ENCODE results near the gene STX4. TPM values are rescaled to one million over a fixed set of nuclear protein-coding genes. Genes with fewer than 3 reads are reported as not detected.

Gene STX4
- polyA plus RNA-seq, 3 donors = 33.9 to 36.1 (median 34.4) TPM

- no peak for DNase-seq (ENCODE audit: low read depth in 3 of 3, low spot score in 2 of 3)
Observed at GRCh38 chr16:31081428-31082351, 48.3 kb downstream of the STX4 start.

GRCh38 chr16:31082368-31083045 is 49.1 kb downstream of the STX4 start:
- DNase-seq (ENCODE audit: low read depth in 3 of 3, low spot score in 2 of 3) = no peak

GRCh38 chr16:31083081-31083480 is 49.7 kb downstream of the STX4 start:
- DNase-seq (ENCODE audit: low read depth in 3 of 3, low spot score in 2 of 3) = no peak

GRCh38 chr16:31083556-31083955 is 50.2 kb downstream of the STX4 start:
- no peak for DNase-seq (ENCODE audit: low read depth in 3 of 3, low spot score in 2 of 3)

GRCh38 chr16:31083981-31084380 is 50.6 kb downstream of the STX4 start:
- no peak for DNase-seq (ENCODE audit: low read depth in 3 of 3, low spot score in 2 of 3)

- DNase-seq (ENCODE audit: low read depth in 3 of 3, low spot score in 2 of 3) = no peak
Observed at GRCh38 chr16:31084584-31085302, 51.4 kb downstream of the STX4 start.

GRCh38 chr16:31085411-31085810 is 52.1 kb downstream of the STX4 start:
- DNase-seq (ENCODE audit: low read depth in 3 of 3, low spot score in 2 of 3) = no peak

GRCh38 chr16:31085873-31086628 is 52.7 kb downstream of the STX4 start:
- no peak for DNase-seq (ENCODE audit: low read depth in 3 of 3, low spot score in 2 of 3)

GRCh38 chr16:31086629-31086906 is 53.2 kb downstream of the STX4 start:
- no peak for DNase-seq (ENCODE audit: low read depth in 3 of 3, low spot score in 2 of 3)

GRCh38 chr16:31087481-31087880 is 54.1 kb downstream of the STX4 start:
- DNase-seq (ENCODE audit: low read depth in 3 of 3, low spot score in 2 of 3) = no peak

- no peak for DNase-seq (ENCODE audit: low read depth in 3 of 3, low spot score in 2 of 3)
Observed at GRCh38 chr16:31087971-31088370, 54.6 kb downstream of the STX4 start.

GRCh38 chr16:31088459-31089183 is 55.3 kb downstream of the STX4 start, which contains the start of gene PRSS53:
Gene PRSS53, minus strand, starts transcription at chr16:31088943. Its CDS starts 134 bp downstream, at chr16:31088809.
- DNase-seq (ENCODE audit: low read depth in 3 of 3, low spot score in 2 of 3) = no peak

GRCh38 chr16:31089199-31089598 is 55.8 kb downstream of the STX4 start:
- no peak for DNase-seq (ENCODE audit: low read depth in 3 of 3, low spot score in 2 of 3)

Other genes with a start within 250 kb of the STX4 start
- 10 to 100 TPM; 25.7 to 26.9 (median 26.8) TPM for gene ZNF629, start 246.4 kb upstream of the STX4 start, polyA plus RNA-seq (ENCODE audit: insufficient read length in 3 of 3)
- gene BCL7C, start 139.5 kb upstream of the STX4 start, polyA plus RNA-seq (ENCODE audit: insufficient read length in 3 of 3) = 10 to 100 TPM; 35.8 to 40.7 (median 39.3) TPM
- 1 to 10 TPM; 6.7 to 7.4 (median 6.7) TPM for gene CTF1, start 136.9 kb upstream of the STX4 start, polyA plus RNA-seq (ENCODE audit: insufficient read length in 3 of 3)
- 10 to 100 TPM; 16.1 to 20.5 (median 18.0) TPM for gene FBXL19, start 110.0 kb upstream of the STX4 start, polyA plus RNA-seq (ENCODE audit: insufficient read length in 3 of 3)
- 10 to 100 TPM; 18.0 to 19.6 (median 19.2) TPM for gene ORAI3, start 84.5 kb upstream of the STX4 start, polyA plus RNA-seq (ENCODE audit: insufficient read length in 3 of 3)
- 10 to 100 TPM; 13.0 to 14.4 (median 13.2) TPM for gene SETD1A, start 75.8 kb upstream of the STX4 start, polyA plus RNA-seq (ENCODE audit: insufficient read length in 3 of 3)
- gene HSD3B7, start 48.4 kb upstream of the STX4 start, polyA plus RNA-seq (ENCODE audit: insufficient read length in 3 of 3) = 1 to 10 TPM; 7.3 to 8.9 (median 8.3) TPM
- 1 to 10 TPM in 2 of 3 donors, under 1 TPM in 1; 0.89 to 1.3 (median 1.0) TPM for gene STX1B, start 22.9 kb upstream of the STX4 start, polyA plus RNA-seq (ENCODE audit: insufficient read length in 3 of 3)
- 1 to 10 TPM; 3.2 to 4.1 (median 3.7) TPM for gene ZNF668, start 40.7 kb downstream of the STX4 start, polyA plus RNA-seq (ENCODE audit: insufficient read length in 3 of 3)
- gene ZNF646, start 40.9 kb downstream of the STX4 start, polyA plus RNA-seq (ENCODE audit: insufficient read length in 3 of 3) = 10 to 100 TPM; 10.8 to 11.9 (median 11.7) TPM
- under 1 TPM; 0.44 to 0.82 (median 0.60) TPM for gene PRSS53, start 55.4 kb downstream of the STX4 start, polyA plus RNA-seq (ENCODE audit: insufficient read length in 3 of 3)
- 10 to 100 TPM; 65.6 to 75.1 (median 75.1) TPM for gene VKORC1, start 61.2 kb downstream of the STX4 start, polyA plus RNA-seq (ENCODE audit: insufficient read length in 3 of 3)
- 10 to 100 TPM; 32.4 to 37.6 (median 35.1) TPM for gene BCKDK, start 74.8 kb downstream of the STX4 start, polyA plus RNA-seq (ENCODE audit: insufficient read length in 3 of 3)
- gene KAT8, start 84.1 kb downstream of the STX4 start, polyA plus RNA-seq (ENCODE audit: insufficient read length in 3 of 3) = 10 to 100 TPM; 57.7 to 66.8 (median 58.0) TPM
- 10 to 100 TPM; 48.9 to 59.4 (median 52.4) TPM for gene PRSS8, start 102.2 kb downstream of the STX4 start, polyA plus RNA-seq (ENCODE audit: insufficient read length in 3 of 3)
- 1 to 10 TPM in 2 of 3 donors, under 1 TPM in 1; 0.78 to 1.4 (median 1.2) TPM for gene PRSS36, start 116.5 kb downstream of the STX4 start, polyA plus RNA-seq (ENCODE audit: insufficient read length in 3 of 3)
- 100 to 1,000 TPM; 627 to 720 (median 667) TPM for gene FUS, start 146.6 kb downstream of the STX4 start, polyA plus RNA-seq (ENCODE audit: insufficient read length in 3 of 3)
- gene PYCARD, start 169.2 kb downstream of the STX4 start, polyA plus RNA-seq (ENCODE audit: insufficient read length in 3 of 3) = 10 to 100 TPM in 1 of 3 donors, 1 to 10 TPM in 2; 8.1 to 10.7 (median 9.4) TPM
- gene TRIM72, start 180.6 kb downstream of the STX4 start, polyA plus RNA-seq (ENCODE audit: insufficient read length in 3 of 3) = under 1 TPM; 0.06 to 0.07 (median 0.06) TPM
- gene PYDC1, start 183.6 kb downstream of the STX4 start, polyA plus RNA-seq (ENCODE audit: insufficient read length in 3 of 3) = not detected
- 1 to 10 TPM; 1.5 to 2.0 (median 1.9) TPM for gene ITGAM, start 226.4 kb downstream of the STX4 start, polyA plus RNA-seq (ENCODE audit: insufficient read length in 3 of 3)

All from right renal cortex interstitium (tissue), 3 donors.